ENCODE data around the gene BAHCC1.

The BAHCC1 gene

DNA sequence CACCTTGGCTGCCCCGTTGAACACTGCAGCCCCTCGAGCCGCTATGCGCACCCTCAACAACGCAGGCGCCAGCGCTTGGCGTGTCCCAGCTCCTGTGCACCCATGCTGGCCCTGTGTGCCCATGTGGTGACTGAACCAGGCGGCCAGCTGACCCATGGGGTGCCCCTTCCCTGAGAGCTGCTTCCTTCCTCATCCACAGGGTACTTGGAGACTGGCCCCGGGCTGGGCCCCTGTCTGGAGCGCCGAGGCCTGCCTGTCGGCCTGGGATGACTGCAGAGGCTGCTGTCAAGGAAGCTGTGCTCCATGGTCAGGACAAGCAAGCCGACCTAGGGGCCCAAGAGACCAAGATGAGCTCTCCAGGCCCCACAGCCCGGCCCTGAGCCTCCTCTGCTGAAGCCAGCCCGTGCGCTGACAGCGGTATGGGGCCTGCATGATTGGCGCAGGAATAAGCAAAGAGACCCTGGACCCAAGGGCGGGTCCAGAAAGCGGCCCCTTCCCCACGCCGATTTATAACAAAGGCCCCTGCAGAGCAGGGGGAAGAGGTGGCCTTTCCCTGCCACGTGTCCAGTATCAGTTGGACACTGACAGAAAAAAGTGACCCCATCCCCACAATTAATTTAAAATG is 21.6 kb upstream of the BAHCC1 start (continued):
- TF ChIP-seq, protein P1, sequence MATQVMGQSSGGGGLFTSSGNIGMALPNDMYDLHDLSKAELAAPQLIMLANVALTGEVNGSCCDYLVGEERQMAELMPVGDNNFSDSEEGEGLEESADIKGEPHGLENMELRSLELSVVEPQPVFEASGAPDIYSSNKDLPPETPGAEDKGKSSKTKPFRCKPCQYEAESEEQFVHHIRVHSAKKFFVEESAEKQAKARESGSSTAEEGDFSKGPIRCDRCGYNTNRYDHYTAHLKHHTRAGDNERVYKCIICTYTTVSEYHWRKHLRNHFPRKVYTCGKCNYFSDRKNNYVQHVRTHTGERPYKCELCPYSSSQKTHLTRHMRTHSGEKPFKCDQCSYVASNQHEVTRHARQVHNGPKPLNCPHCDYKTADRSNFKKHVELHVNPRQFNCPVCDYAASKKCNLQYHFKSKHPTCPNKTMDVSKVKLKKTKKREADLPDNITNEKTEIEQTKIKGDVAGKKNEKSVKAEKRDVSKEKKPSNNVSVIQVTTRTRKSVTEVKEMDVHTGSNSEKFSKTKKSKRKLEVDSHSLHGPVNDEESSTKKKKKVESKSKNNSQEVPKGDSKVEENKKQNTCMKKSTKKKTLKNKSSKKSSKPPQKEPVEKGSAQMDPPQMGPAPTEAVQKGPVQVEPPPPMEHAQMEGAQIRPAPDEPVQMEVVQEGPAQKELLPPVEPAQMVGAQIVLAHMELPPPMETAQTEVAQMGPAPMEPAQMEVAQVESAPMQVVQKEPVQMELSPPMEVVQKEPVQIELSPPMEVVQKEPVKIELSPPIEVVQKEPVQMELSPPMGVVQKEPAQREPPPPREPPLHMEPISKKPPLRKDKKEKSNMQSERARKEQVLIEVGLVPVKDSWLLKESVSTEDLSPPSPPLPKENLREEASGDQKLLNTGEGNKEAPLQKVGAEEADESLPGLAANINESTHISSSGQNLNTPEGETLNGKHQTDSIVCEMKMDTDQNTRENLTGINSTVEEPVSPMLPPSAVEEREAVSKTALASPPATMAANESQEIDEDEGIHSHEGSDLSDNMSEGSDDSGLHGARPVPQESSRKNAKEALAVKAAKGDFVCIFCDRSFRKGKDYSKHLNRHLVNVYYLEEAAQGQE (tag by site-specific recombination; IDR thresholded peaks at IDR 0.05): no peak
- TF ChIP-seq ZNF585B (tag by site-specific recombination; IDR thresholded peaks at IDR 0.05) (no peak), ZNF132 (tag by site-specific recombination; IDR thresholded peaks at IDR 0.05; ENCODE audit: borderline replicate concordance) (no peak)

DNA sequence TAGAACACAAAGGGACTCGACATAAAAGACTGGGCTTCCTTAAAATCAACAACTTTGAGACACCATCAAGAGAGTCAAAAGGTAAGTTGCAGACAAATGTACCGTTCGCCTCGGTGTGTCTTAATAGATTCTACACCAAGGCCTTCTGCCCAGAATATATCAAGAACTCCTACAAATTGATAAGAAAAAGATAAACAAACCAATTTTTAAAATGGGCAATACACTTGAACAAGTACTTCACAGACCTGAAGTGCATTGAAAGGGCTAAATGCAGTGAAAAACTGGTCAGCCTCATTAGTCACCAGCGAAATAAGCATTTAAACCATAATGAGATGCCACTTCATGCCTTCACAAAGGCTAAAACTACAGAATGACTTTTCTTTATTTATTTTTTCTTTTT is 20.4 kb upstream of the BAHCC1 start:
- CTCF ChIA-PET: interaction anchor here (1.1 to 1.4 kb wide), 2 partner anchors 109 to 122 kb away, joined by 4 read pairs; no protein-coding TSS in a partner anchor
- POLR2A ChIA-PET: no interaction called here
- no peaks in the 10 kb centered on the region for H3K4me1 ChIP-seq (ENCODE audit: control insufficient read depth, insufficient read depth, low read length)
- no peaks in the 10 kb centered on the region for H3K9me3 ChIP-seq (ENCODE audit: control insufficient read depth, insufficient read depth, low read depth, low read length)
- no peaks in the 10 kb centered on the region for H3K36me3 ChIP-seq (ENCODE audit: control insufficient read depth in 2 of 2, insufficient read depth in 1 of 2, low read length in 2 of 2)
- no peak overlapping the region for H3K27ac ChIP-seq (ENCODE audit: extremely low read depth, low read depth, low read length)
- TF ChIP-seq ZNF791 (tag by site-specific recombination; IDR thresholded peaks at IDR 0.05) (no peak), BCL11A (tag by site-specific recombination; IDR thresholded peaks at IDR 0.05; ENCODE audit: low read depth) (no peak), ZNF670 (tag by site-specific recombination; IDR thresholded peaks at IDR 0.05; ENCODE audit: low read depth) (no peak), ZEB2 (tag by site-specific recombination; IDR thresholded peaks at IDR 0.05) (no peak)
- TF ChIP-seq, protein P2, sequence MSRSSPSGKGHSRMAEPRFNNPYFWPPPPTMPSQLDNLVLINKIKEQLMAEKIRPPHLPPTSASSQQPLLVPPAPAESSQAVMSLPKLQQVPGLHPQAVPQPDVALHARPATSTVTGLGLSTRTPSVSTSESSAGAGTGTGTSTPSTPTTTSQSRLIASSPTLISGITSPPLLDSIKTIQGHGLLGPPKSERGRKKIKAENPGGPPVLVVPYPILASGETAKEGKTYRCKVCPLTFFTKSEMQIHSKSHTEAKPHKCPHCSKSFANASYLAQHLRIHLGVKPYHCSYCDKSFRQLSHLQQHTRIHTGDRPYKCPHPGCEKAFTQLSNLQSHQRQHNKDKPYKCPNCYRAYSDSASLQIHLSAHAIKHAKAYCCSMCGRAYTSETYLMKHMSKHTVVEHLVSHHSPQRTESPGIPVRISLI (tag by site-specific recombination; IDR thresholded peaks at IDR 0.05): no peak
- TF ChIP-seq, protein P3, sequence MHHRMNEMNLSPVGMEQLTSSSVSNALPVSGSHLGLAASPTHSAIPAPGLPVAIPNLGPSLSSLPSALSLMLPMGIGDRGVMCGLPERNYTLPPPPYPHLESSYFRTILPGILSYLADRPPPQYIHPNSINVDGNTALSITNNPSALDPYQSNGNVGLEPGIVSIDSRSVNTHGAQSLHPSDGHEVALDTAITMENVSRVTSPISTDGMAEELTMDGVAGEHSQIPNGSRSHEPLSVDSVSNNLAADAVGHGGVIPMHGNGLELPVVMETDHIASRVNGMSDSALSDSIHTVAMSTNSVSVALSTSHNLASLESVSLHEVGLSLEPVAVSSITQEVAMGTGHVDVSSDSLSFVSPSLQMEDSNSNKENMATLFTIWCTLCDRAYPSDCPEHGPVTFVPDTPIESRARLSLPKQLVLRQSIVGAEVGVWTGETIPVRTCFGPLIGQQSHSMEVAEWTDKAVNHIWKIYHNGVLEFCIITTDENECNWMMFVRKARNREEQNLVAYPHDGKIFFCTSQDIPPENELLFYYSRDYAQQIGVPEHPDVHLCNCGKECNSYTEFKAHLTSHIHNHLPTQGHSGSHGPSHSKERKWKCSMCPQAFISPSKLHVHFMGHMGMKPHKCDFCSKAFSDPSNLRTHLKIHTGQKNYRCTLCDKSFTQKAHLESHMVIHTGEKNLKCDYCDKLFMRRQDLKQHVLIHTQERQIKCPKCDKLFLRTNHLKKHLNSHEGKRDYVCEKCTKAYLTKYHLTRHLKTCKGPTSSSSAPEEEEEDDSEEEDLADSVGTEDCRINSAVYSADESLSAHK (tag by site-specific recombination; IDR thresholded peaks at IDR 0.05): no peak
- no peak overlapping the region for H3K4me3 ChIP-seq (ENCODE audit: low read depth, low read length)

DNA sequence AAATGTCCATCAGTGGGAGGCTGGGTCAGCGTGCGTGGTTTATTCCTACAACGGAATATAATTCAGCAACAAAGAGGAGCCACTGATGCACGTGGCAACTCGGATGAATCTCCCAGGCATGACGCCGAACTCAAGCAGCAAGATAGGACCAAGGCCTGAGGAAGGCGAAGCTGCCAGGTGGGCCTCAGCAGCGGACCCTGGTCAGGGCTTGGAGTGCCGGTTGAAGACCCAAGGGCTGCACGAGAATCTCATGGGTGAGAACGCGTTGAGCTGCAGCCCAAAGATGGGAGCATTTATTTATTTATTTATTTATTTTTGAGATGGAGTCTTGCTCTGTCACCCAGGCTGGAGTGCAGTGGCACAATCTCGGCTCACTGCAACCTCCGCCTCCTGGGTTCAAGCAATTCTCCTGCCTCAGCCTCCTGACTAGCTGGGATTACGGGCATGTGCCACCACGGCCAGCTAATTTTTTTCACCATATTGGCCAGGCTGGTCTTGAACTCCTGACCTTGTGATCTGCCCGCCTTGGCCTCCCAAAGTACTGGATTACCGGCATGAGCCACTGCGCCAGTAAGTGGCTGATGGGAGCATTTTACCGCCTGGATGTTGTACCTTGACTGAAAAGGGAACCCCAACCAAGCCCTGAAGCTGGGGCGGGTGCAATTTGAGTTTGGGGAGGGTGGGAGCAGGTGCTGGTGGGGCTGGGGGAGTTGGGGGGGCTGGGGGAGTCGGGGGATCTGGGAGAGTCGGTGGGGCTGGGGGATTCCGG is 18.1 kb upstream of the BAHCC1 start:
- Histone ChIP-seq H3K9me3 (ENCODE audit: control insufficient read depth, insufficient read depth, low read depth, low read length) (no peaks in the 10 kb centered on the region), H3K27ac (ENCODE audit: extremely low read depth, low read depth, low read length) (no peak overlapping the region), H3K36me3 (ENCODE audit: control insufficient read depth in 2 of 2, insufficient read depth in 1 of 2, low read length in 2 of 2) (no peaks in the 10 kb centered on the region), H3K4me1 (ENCODE audit: control insufficient read depth, insufficient read depth, low read length) (no peaks in the 10 kb centered on the region), H3K4me3 (ENCODE audit: low read depth, low read length) (no peak overlapping the region)
- POLR2A ChIA-PET: interaction anchor here (0.6 kb wide), 1 partner anchor 18 kb away, joined by 3 read pairs; the partner anchor contains the start of gene BAHCC1
- CTCF ChIA-PET: no interaction called here
- TF ChIP-seq ZFHX2 (tag by site-specific recombination; conservative IDR thresholded peaks at IDR 0.05): no peak
- TF ChIP-seq ZFP41 (tag by site-specific recombination; IDR thresholded peaks at IDR 0.05; ENCODE audit: borderline replicate concordance): no peak
- TF ChIP-seq, protein P4, sequence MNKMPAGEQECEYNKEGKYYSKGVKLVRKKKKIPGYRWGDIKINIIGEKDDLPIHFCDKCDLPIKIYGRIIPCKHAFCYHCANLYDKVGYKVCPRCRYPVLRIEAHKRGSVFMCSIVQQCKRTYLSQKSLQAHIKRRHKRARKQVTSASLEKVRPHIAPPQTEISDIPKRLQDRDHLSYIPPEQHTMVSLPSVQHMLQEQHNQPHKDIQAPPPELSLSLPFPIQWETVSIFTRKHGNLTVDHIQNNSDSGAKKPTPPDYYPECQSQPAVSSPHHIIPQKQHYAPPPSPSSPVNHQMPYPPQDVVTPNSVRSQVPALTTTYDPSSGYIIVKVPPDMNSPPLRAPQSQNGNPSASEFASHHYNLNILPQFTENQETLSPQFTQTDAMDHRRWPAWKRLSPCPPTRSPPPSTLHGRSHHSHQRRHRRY (tag by site-specific recombination; IDR thresholded peaks at IDR 0.05): no peak
- no peak for TF ChIP-seq ZNF596 (tag by site-specific recombination; IDR thresholded peaks at IDR 0.05)
- TF ChIP-seq, protein P5, sequence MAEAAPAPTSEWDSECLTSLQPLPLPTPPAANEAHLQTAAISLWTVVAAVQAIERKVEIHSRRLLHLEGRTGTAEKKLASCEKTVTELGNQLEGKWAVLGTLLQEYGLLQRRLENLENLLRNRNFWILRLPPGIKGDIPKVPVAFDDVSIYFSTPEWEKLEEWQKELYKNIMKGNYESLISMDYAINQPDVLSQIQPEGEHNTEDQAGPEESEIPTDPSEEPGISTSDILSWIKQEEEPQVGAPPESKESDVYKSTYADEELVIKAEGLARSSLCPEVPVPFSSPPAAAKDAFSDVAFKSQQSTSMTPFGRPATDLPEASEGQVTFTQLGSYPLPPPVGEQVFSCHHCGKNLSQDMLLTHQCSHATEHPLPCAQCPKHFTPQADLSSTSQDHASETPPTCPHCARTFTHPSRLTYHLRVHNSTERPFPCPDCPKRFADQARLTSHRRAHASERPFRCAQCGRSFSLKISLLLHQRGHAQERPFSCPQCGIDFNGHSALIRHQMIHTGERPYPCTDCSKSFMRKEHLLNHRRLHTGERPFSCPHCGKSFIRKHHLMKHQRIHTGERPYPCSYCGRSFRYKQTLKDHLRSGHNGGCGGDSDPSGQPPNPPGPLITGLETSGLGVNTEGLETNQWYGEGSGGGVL (tag by site-specific recombination; IDR thresholded peaks at IDR 0.05): no peak
- TF ChIP-seq ZNF394 (tag by site-specific recombination; IDR thresholded peaks at IDR 0.05; ENCODE audit: borderline replicate concordance): no peak
- TF ChIP-seq, protein P6, sequence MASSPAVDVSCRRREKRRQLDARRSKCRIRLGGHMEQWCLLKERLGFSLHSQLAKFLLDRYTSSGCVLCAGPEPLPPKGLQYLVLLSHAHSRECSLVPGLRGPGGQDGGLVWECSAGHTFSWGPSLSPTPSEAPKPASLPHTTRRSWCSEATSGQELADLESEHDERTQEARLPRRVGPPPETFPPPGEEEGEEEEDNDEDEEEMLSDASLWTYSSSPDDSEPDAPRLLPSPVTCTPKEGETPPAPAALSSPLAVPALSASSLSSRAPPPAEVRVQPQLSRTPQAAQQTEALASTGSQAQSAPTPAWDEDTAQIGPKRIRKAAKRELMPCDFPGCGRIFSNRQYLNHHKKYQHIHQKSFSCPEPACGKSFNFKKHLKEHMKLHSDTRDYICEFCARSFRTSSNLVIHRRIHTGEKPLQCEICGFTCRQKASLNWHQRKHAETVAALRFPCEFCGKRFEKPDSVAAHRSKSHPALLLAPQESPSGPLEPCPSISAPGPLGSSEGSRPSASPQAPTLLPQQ (tag by site-specific recombination; IDR thresholded peaks at IDR 0.05): no peak
- TF ChIP-seq ZNF248 (tag by site-specific recombination; IDR thresholded peaks at IDR 0.05): no peak
- no peak for TF ChIP-seq GLIS2 (tag by site-specific recombination; IDR thresholded peaks at IDR 0.05)
- TF ChIP-seq YY1 (tag by site-specific recombination; IDR thresholded peaks at IDR 0.05): no peak

Data from HEK293 (cell line).